ENCODE measurements around the gene ZBTB21.

DNA sequence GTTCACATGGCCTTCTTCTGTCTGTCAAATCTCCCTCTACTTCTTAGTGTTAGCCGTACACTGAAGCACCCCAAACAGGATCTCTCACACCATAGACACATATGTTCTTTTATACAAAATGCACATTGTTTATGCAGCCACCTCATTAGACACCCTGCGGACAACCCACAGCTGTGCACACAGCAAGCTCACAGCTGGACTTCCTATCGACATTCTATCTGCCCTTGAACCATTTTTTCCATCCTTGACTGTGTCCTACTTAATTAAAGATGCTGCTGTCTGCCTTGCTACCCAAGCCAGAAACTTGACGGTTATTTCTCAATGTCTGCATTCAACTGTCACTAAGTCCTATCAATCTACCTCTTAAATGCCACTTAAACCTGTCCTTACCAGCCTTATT lies 3.2 kb upstream of the ZBTB21 start:
- TF ChIP-seq CHD2 (IDR thresholded peaks at IDR 0.05; ENCODE audit: low read length, partially characterized antibody): no peak
- TF ChIP-seq, protein P1, sequence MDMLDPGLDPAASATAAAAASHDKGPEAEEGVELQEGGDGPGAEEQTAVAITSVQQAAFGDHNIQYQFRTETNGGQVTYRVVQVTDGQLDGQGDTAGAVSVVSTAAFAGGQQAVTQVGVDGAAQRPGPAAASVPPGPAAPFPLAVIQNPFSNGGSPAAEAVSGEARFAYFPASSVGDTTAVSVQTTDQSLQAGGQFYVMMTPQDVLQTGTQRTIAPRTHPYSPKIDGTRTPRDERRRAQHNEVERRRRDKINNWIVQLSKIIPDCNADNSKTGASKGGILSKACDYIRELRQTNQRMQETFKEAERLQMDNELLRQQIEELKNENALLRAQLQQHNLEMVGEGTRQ (IDR thresholded peaks at IDR 0.05): no peak
- TF ChIP-seq POLR2A (IDR thresholded peaks at IDR 0.05; ENCODE audit: low read length): no peak
- TF ChIP-seq, protein P2, sequence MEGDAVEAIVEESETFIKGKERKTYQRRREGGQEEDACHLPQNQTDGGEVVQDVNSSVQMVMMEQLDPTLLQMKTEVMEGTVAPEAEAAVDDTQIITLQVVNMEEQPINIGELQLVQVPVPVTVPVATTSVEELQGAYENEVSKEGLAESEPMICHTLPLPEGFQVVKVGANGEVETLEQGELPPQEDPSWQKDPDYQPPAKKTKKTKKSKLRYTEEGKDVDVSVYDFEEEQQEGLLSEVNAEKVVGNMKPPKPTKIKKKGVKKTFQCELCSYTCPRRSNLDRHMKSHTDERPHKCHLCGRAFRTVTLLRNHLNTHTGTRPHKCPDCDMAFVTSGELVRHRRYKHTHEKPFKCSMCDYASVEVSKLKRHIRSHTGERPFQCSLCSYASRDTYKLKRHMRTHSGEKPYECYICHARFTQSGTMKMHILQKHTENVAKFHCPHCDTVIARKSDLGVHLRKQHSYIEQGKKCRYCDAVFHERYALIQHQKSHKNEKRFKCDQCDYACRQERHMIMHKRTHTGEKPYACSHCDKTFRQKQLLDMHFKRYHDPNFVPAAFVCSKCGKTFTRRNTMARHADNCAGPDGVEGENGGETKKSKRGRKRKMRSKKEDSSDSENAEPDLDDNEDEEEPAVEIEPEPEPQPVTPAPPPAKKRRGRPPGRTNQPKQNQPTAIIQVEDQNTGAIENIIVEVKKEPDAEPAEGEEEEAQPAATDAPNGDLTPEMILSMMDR (IDR thresholded peaks at IDR 0.05): no peak
- TF ChIP-seq JUNB (IDR thresholded peaks at IDR 0.05): no peak
- no peak for TF ChIP-seq POLR2AphosphoS2 (conservative IDR thresholded peaks at IDR 0.05; ENCODE audit: low read length)
- TF ChIP-seq, protein P3, sequence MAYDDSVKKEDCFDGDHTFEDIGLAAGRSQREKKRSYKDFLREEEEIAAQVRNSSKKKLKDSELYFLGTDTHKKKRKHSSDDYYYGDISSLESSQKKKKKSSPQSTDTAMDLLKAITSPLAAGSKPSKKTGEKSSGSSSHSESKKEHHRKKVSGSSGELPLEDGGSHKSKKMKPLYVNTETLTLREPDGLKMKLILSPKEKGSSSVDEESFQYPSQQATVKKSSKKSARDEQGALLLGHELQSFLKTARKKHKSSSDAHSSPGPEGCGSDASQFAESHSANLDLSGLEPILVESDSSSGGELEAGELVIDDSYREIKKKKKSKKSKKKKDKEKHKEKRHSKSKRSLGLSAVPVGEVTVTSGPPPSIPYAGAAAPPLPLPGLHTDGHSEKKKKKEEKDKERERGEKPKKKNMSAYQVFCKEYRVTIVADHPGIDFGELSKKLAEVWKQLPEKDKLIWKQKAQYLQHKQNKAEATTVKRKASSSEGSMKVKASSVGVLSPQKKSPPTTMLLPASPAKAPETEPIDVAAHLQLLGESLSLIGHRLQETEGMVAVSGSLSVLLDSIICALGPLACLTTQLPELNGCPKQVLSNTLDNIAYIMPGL (CRISPR knock-in tag; IDR thresholded peaks at IDR 0.05; ENCODE audit: borderline replicate concordance): no peak
- no peak for TF ChIP-seq CEBPB (IDR thresholded peaks at IDR 0.05)
- TF ChIP-seq HDAC2 (IDR thresholded peaks at IDR 0.05): no peak
- TF ChIP-seq ZSCAN20 (CRISPR knock-in tag; IDR thresholded peaks at IDR 0.05): no peak
- TF ChIP-seq EP300 (IDR thresholded peaks at IDR 0.05): no peak

Data from A549 (cell line).